ENCODE measurements around the gene PRMT6.

GRCh38 chr1:107056426-107057196, at the start of gene PRMT6:
- TF ChIP-seq GATA2 (IDR thresholded peaks at IDR 0.05; ENCODE audit: low read depth, low read length) (no peak), GATA3 (IDR thresholded peaks at IDR 0.05; ENCODE audit: low read depth, low read length) (no peak)

Data from SH-SY5Y (cell line).